Measurements from ENCODE around the gene EPS8. TPM values are rescaled to one million over a fixed set of nuclear protein-coding genes. Genes with fewer than 3 reads are reported as not detected.
"Not testable (repeated sequence)": the region's sequence is repeated elsewhere in the genome, so short reads cannot be mapped to it uniquely, and the experiment has no call there.

Gene EPS8
- total RNA-seq, 1 experiment from 2014 or later: 18.8 TPM

DNA sequence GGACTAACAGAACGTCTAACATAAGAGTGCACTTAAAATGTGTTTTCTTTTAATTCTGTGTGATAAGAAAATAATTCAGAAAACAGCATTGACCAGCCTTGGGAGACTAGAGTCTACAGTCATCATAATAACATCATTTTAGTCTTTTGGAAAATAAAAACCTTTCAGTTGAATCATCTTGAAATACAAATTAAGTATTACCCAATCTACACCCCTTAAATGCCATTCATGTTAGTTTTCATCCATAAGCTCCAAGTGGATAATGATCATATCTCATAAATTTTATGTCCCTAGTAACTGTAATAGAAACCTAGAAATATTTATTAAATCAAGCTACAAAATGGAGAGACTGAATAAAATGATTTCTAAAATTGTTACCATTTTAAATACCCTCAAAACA, 32.4 kb downstream of the EPS8 start:
- DNase-seq (ENCODE audit: low spot score): no peak

DNA sequence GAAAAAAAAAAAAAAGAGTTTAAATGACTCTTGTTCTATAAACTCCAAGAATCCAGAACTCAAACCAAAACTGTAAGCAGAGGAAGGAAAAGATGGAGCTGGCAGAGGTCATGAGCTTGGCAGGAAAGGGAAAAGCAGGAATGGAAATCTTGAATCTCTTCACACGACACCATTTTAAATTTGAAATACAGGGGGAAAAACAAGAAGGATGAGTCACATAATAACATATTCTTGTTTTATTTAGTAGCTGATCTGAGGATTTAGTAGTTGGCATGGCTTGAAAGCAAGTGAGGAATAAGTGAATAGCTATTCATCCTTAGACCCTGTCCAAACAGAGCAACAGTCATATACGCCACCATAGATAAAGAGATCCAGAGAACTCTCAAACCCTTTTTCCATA, 35.0 kb downstream of the EPS8 start:
- DNase-seq (ENCODE audit: low spot score): no peak

DNA sequence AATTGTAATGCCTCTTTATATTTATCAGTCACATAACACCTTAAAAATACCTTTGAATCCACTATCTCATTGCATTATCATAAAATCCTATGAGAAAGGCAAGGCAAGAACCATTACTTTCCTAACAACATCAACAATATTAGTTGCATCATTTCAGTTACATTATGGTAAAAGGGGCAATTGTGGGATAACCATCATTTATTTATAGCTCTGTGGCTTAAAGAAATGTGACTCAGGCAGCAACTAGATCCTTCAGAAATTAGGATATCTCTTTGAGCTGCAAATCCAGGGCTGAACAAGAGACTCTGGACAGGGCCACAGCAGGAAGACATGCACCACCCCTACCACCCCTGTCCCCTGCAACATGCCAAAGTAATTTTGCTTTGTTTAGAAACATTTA, 36.4 kb downstream of the EPS8 start:
- peak; percentile 18 for DNase-seq (ENCODE audit: low spot score)

DNA sequence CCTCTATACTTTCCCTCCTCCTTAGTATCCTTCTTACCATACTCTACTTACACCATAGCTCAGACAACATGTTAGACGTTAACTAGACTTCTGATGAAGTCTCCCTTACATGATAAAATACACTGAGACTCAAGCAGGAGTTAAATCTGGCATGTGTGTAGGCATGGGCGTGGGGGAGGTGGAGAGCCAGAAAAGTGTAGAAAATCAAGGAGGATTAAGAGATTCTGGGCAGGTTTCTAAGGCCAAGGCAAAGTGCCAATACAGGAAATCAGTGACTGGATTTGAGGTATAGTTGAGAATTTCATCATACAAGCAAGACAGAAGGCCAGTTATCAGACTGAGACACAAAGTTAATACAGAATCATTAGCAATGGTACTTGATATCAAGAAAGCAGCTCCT, 37.4 kb downstream of the EPS8 start:
- no peak for DNase-seq (ENCODE audit: low spot score)

DNA sequence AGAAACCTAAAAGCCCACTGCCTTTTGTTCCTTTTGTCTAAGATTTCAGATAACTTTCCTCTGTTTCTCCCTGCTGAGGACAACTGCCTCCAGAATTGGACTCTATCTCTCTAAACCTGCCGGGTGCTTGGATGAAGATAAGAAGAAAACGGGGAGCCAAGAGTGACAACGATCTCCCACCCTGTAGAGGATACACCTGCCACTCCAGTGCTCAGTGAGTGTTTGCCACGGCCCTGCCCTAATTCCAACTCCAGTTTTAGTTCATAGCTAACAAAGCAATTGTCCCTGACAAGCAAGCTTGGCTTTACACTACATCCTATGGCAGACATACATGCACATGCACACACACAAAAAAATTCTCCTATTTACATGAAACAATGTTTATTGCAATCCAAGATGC, 39.3 kb downstream of the EPS8 start:
- no peak for DNase-seq (ENCODE audit: low spot score)

DNA sequence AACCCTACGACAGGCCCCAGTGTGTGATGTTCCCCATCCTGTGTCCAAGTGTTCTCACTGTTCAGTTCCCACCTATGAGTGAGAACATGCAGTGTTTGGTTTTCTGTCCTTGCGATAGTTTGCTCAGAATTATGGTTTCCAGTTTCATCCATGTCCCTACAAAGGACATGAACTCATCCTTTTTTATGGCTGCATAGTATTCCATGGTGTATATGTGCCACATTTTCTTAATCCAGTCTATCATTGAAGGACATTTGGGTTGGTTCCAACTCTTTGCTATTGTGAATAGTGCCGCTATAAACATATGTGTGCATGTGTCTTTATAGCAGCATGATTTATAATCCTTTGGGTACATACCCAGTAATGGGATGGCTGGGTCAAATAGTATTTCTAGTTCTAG, 47.3 kb downstream of the EPS8 start:
- DNase-seq (ENCODE audit: low spot score): not testable (repeated sequence)

DNA sequence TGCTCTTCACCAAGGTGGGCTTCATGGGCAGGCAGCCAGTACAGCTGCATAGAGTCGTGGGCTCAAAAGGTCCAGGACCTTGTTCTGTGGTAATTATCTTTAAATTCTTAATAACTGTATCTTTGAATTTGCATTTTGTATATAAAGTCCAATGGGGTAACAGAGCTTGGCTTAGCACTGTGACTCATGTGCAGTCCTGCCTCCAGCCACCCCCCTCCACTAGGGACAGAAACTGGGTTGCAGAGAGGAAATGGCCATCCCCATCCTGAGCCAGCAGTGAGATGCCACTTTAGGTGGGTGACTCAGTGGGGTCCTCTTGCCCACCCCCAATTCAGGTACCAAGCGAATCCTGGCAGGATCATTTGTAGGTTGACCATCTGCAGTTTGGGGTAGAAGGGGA, 48.1 kb downstream of the EPS8 start:
- DNase-seq (ENCODE audit: low spot score): no peak

DNA sequence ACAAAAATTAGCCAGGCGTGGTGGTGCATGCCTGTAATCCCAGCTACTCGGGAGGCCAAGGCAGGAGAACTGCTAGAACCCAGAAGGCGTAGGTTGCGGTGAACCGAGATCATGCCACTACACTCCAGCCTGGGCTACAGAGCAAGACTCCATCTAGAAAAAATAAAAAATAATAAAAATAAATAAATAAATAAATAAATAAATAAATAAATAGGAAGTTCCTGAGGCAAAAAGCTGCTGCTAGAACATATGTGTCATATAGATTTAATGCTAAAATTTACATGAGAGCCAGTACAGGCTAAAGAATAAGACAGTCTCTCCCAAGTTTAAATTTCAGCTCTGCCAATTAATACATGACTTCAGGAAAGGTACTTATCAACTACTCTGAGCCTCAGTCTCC, 48.8 kb downstream of the EPS8 start:
- DNase-seq (ENCODE audit: low spot score): not testable (repeated sequence)

DNA sequence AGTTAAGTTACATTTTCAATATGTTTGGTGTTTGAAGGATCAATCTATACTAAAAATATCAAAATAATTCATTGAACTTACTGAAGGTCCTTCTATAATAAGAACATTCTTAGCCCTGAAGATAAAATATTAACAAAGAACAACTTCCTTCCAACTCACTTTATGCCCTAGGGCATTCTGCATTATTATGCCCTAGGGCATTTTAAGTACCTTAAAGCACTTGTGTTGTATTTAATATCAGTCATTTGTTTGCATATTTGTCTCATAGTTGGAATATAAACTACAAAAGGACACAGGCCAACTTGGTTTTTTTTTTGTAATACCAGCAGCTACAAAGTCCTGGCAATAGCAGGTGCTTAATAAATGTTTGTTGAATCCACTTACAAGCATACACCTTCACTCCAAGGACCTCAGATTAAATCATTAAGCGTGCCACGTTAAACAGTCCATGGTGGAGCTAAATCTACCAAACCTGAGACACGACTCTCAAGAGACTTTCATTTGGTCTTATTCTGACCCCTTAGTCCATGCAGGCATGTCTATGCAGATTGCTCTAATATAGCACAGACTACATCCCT, 50.7 kb downstream of the EPS8 start:
- no peak for DNase-seq (ENCODE audit: low spot score)

DNA sequence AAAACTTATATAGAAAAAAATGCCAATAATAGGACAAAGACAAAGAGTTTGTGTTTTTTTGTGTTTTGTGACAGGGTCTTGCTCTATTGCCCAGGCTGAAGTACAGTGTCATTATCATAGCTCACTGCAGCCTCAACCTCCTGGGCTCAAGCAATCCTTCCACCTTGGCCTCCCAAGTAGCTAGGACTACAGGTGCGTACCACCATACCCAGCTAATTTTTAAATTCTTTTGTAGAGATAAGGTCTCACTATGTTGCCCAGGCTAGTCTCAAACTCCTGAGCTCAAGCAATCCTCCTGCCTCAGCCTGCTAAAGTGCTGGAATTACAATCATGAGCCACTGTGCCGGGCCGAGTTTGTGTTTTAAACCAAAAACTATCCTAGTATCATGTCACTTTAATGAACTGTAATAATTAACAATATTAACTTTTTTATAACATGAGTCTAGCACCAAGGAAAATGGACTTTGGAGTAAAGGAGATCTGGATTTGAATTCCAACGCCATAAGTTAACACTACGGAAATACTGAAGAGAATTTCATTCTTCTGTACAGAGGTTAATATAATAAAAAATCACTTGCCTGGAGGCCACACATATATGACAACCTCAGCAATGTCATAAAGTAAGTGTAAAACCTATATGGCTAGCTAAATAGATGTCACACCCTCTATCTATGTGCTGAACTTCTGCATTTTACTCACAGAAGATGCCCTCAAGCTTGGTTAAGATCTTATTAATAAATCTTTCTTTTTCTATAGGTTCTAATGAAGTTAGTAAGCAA, 53.2 kb downstream of the EPS8 start:
- no peak for DNase-seq (ENCODE audit: low spot score)

DNA sequence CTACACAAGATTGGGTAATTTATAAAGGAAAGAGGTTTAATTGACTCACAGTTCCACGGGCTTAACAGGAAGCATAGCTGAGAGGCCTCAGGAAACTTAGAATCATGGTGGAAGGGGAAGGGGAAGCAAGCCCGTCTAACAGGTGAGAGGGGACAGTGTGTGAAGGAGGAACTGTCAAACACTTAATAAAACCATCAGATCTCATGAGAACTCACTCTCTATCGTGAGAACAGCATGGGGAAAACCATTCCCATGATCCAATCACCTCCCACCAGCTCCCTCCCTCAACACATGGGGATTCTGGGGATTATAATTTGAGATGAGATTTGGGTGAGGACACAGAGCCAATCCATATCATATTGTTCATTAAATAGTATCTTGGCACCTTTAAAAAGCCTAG, 56.1 kb downstream of the EPS8 start:
- DNase-seq (ENCODE audit: low spot score): no peak

DNA sequence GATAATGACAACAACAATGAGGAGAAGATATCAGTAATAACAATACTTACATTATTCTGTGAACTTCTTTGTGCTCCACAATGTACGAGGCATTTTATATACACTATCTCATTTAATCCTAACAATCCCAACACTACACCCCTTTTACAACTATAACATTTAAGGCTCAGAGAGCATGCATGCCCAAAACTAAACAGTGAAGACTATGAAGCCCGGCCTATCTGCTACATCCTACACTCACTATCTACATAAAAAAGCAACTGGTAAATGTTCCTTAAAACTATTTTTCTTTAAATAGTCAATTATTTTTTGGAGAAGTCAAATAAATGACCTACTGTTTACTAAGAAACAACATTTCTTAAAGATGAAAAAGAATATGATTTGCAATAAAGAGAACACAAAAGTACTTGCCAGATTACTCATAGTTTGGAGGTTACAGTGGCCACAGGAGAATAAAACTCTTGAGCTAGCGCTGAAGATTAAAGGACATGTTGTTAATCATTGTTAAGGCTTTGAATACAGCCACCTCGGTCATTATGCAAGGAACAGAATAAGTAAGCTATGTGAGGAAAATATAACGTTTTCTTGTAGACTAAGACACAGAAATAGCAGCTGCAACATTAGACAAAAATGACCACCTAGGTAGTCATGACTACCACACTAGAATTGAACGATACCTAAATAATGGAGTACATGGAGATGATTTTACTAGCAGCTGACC, 56.7 kb downstream of the EPS8 start:
- no peak for DNase-seq (ENCODE audit: low spot score)

DNA sequence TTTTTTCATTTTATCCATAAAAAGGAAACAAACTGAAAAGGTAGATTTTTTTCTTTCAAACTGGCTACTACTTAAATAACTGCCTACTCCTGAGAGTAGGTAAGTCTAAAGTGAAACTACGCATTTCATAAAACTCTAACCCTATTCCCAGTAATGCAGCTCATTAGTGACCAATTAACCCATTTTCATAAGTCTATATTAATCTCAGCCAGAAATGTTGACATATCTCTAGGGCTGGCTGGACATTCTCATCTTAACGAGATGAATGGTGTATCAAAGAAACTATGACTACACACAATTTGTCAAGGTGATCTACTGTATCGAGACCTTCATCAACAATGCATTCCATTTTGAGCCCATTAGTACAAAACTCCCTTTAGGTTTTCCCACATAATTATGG, 57.2 kb downstream of the EPS8 start:
- DNase-seq (ENCODE audit: low spot score): no peak

DNA sequence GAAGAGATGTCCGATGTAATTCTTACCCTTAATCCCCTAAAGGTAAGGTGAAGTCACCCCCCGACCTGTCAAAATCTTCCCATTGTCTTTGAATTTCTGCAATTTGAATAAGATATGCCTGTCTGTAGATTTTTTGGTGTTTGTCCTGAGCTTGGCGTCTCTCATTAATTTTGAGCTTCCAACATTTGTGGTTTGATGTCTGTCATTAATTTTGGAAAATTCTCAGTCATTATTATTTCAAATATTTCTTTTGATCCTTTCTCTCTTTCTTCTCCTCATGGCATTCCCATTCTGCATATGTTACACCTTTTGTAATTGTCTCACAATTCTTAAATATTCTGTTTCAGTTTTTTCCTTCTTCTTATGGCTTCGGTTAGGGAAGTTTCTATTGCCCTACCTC, 60.1 kb downstream of the EPS8 start:
- DNase-seq (ENCODE audit: low spot score): no peak

DNA sequence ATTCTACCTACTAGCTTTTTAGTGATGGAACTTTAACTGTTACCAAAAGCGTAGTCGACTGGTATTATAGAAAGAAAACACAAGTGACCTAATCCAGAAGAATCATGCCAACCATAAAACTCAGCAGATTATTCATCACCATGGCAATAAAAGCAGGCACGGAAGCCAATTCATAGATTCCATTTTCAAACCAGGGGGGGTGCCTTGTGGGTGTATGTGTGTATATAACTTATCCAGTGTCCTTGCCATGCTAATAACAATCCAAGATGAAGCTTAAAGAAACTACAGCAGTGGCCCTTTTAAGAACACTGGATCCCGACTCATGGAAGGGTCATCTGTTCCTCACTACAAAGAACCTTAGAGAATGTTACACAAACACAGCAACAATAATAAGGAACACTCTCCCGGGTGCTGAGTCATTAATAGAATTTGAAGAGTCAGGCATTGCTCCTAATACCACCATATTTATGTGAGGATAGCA, 61.0 kb downstream of the EPS8 start:
- DNase-seq (ENCODE audit: low spot score): peak; percentile 36

DNA sequence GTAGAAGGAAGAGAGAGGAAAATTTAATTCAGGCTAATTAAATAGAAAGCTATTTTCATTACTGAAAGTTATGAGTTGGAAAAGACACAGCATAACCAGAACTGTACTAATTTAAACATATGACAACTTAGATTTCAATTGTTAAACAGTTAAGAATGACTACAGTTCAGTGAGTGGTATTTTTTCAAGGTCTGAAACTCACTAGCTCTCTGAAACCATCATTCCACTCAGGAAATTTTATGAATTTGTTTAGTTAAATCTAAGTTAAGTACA, 62.4 kb downstream of the EPS8 start:
- no peak for DNase-seq (ENCODE audit: low spot score)

DNA sequence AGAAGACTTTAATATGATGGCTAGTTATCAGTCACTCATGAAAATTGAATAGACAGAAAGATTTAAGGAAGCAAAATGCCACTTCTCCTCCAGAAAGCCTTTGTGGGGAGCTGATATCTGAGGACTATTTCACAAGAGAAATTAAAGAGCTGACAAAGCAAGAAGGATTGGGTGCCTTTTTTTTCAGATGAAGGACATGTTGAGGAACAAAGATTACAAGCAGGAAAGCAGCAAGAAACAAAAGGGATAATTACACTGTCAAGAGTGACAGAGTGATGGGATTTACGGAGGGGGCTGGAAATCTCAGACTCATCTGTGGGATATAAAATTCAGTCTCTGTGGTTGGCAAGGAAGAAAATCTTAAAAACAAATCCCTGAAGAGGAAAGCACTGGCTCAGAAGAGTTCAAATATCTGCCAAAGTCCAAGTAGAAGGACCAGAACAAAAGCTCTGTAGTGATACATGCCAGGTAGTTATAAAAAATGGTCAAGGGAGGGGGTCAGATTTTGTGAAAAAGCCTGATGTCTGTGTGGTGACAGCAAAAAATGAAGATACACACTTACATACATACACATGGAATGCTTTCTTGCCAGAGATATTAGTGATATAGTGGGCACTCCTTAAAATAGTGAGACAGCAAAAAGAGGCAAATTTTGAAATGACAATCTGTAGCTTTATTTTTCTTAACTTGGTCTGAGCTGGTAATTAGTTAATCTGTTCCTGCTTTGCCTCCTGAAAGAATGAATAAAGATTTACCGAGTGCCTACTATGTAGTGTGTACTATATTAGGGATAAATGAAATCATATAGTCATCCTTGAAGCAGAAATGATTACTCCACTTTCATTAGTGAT, 62.9 kb downstream of the EPS8 start:
- DNase-seq (ENCODE audit: low spot score): no peak

DNA sequence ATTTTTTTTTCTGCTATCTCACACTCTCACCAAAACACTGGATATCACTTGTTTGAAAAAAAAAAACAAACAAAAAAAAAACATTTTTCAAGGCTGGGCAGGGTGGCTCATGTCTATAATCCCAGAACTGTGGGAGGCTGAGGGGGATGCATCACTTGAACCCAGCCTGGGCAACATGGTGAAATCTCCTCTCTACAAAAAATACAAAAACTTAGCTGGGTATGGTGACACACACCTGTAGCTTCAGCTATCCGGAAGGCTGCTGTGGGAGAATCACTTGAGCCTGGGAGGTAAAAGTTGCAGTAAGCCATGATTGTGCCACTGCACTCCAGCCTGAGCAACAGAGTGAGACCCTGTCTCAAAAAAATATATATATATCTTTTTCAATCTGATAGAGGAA, 66.2 kb downstream of the EPS8 start:
- no peak for DNase-seq (ENCODE audit: low spot score)

DNA sequence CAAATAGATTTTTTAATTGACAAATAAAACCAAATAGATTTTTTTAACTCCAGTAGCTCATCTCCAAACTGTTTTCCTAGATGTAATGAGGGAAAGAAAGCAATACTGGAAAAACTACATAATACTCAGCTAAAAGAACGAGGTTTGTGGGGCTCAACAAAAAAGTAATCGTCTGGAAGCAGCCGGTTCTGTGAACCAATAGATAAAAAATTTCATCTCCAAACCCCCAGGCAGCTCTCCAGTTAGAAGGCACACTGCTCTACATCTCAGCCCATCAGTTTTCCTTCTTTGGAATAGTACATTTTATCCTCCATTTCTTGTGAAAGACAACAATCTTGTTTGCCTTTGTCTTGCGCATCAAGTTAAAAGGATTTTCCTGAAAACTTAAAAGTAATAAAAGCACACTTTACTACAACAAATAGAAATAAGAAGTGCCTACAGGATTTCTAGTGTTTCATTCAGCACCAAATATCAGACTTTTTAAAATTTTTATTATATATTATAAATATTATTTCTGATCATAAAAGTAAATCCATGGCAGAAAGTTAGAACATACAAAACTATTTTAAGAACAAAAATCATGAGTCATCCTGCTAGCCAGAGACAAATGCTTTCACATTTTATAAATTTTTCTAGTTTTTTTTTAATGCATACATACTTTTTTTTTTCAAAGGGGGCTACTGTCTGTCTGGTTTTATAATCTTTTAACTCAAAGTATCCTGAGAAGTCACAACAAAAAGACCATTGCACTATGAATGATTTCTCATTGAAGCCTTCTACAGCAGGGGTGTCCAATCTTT, 67.7 kb downstream of the EPS8 start:
- no peak for DNase-seq (ENCODE audit: low spot score)

DNA sequence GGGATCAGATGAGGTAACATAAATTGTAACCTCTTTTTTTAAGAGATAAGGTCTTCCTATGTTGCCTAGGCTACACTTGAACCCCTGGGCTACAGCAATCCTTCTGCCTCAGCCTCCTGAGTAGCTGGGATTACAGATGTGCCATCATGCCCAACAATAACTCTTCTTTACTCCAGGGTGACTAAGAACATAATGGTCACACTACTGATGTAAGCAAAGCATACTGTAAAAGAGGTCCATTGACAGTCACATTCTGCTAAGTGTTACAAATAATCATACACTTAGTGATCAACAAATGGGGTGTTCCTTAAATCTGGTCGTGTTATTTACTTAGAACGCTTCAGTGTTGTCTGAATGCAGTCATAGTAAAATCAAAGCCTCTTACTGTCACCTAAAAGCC, 68.9 kb downstream of the EPS8 start:
- DNase-seq (ENCODE audit: low spot score): no peak

DNA sequence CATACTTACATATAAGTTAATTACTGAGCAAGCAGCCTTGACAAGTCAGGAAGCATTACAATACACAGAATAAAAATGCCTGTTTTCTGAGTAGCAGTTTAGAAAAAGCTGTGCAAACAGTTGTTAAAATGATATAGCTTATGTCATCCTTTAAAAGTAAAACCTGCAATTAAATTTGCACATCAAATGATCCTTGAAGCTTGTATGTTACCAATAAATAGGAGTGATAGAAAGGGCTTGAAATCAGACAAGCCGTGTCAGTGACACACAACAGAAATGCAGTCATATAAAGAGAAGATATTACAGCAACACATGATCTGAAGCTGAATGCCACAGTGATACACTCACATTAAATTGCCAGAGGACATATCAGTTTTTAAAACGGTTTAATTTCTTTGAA, 70.0 kb downstream of the EPS8 start:
- no peak for DNase-seq (ENCODE audit: low spot score)

Data from H4 (cell line).